Measurements from ENCODE around the gene RD3L. TPM values are rescaled to one million over a fixed set of nuclear protein-coding genes. Genes with fewer than 3 reads are reported as not detected.

RD3L gene
- total RNA-seq, 1 experiment from 2014 or later, result not detected

DNA sequence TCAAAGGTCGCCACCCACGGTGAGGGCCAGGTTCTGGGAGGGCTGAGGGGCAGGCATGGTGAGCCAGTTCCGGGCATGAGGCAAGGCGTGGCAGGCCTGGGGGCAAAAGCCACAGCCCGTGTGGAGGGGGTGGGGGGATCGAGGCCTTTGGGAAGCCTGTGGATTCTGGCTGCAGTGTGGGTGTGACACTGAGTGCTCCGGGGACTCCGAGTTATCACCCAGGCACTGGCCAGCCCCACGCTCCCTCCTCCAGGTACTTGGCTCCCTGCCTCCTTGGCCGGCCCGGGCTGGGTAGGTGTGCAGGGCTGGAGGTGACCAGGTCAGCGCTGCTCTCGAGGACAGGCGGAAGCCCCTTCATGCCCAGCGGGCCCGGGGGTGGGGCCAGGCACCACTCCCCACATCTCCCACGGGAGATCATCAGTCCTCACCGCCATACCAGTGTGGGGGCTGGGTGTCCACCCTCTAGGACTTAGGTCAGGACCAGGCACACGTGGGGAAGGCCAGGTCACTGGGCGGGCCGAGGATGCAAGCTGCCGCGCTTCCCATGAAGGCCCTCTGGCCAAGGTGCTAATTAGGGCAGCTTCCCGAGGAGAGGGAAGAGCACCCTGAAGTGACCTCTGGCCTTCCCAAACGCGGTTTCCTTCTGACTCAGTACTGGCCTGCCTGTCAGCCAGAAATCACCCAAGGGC, 48.2 kb downstream of the RD3L start:
- Histone ChIP-seq H3K9me2 (ENCODE audit: insufficient read depth) (no peaks in the 10 kb centered on the region), H2AFZ (ENCODE audit: low read depth, low read length, poor library complexity, severe bottlenecking) (no peak overlapping the region), H3K4me3 (replicated peaks in 1 of 2; ENCODE audit: low read depth in 1 of 2, low read length in 2 of 2) (no peak overlapping the region), H3K9ac (ENCODE audit: low read length) (no peak overlapping the region), H3K36me3 (ENCODE audit: control insufficient read depth in 1 of 2, insufficient read depth in 2 of 2, low read length in 2 of 2) (no peaks in the 10 kb centered on the region), H3K27ac (ENCODE audit: low read depth, low read length) (no peak overlapping the region; the same call in 1 of the 2 replicates), H3K4me1 (ENCODE audit: control insufficient read depth in 1 of 2, insufficient read depth in 2 of 2, low read length in 2 of 2) (peaks cover 17 to 27% of the 10 kb centered on the region in 2 experiments), H3K79me2 (ENCODE audit: insufficient read depth, low read length) (no peaks in the 10 kb centered on the region), H3K27me3 (ENCODE audit: insufficient read depth, low read length) (no peaks in the 10 kb centered on the region), H4K20me1 (ENCODE audit: insufficient read depth) (no peaks in the 10 kb centered on the region), H3K9me3 (ENCODE audit: control insufficient read depth in 1 of 2, insufficient read depth in 1 of 2, low read depth in 1 of 2, low read length in 2 of 2) (no peaks in the 10 kb centered on the region; a peak in 1 of 4 replicates), H3K4me2 (ENCODE audit: low read length) (peak overlapping the region; percentile 45)
- ChIA-PET CTCF (no interaction called here), POLR2A (no interaction called here), RAD21 (ENCODE audit: low non-redundant PET in 1 of 2, low total read pairs in 2 of 2, uncharacterized antibody in 2 of 2, unreplicated experiment in 2 of 2) (no interaction called here)
- DNase-seq (ENCODE audit: low read depth, low spot score) (no peak), ATAC-seq (peak; percentile 40)
- intact Hi-C loops (cut with micrococcal nuclease), result no loop called here
- TF ChIP-seq POLR2AphosphoS5 (IDR thresholded peaks at IDR 0.05; ENCODE audit: low read depth, low read length), result no peak
- TF ChIP-seq JUND (IDR thresholded peaks at IDR 0.05), result no peak
- TF ChIP-seq, protein P1, sequence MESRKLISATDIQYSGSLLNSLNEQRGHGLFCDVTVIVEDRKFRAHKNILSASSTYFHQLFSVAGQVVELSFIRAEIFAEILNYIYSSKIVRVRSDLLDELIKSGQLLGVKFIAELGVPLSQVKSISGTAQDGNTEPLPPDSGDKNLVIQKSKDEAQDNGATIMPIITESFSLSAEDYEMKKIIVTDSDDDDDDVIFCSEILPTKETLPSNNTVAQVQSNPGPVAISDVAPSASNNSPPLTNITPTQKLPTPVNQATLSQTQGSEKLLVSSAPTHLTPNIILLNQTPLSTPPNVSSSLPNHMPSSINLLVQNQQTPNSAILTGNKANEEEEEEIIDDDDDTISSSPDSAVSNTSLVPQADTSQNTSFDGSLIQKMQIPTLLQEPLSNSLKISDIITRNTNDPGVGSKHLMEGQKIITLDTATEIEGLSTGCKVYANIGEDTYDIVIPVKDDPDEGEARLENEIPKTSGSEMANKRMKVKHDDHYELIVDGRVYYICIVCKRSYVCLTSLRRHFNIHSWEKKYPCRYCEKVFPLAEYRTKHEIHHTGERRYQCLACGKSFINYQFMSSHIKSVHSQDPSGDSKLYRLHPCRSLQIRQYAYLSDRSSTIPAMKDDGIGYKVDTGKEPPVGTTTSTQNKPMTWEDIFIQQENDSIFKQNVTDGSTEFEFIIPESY (IDR thresholded peaks at IDR 0.05; ENCODE audit: extremely low read depth, insufficient replicate concordance, low read length), result no peak
- TF ChIP-seq SRF (IDR thresholded peaks at IDR 0.05; ENCODE audit: low read depth), result no peak
- TF ChIP-seq EZH2phosphoT487 (IDR thresholded peaks at IDR 0.05; ENCODE audit: borderline replicate concordance), result no peak
- no peak for TF ChIP-seq CEBPB (IDR thresholded peaks at IDR 0.05; ENCODE audit: low read depth)
- TF ChIP-seq, protein P2, sequence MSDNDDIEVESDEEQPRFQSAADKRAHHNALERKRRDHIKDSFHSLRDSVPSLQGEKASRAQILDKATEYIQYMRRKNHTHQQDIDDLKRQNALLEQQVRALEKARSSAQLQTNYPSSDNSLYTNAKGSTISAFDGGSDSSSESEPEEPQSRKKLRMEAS (IDR thresholded peaks at IDR 0.05), result no peak
- no peak for TF ChIP-seq EGR1 (IDR thresholded peaks at IDR 0.05; ENCODE audit: low read depth)
- BruUV-seq (replicated peaks), result no TSS peak
